Pericardium fibroblast (primary cell): ENCODE measurements around the gene RET. TPM values are rescaled to one million over a fixed set of nuclear protein-coding genes. Genes with fewer than 3 reads are reported as not detected.

Experiments
- total RNA-seq: library from RNA; depleted of rRNA; stranded (reverse); fragments of >200 nt; gene quantifications from 2 replicates; pipeline ENCODE4 v1.2.3, GENCODE V29; 2015

Gene RET
- total RNA-seq = 0.35 and 3.0 TPM in 2 replicates

GRCh38 chr10:43076876-43077420 is at the start of gene RET:
RET (plus strand) TSS chr10:43077069; CDS start chr10:43077259, 190 bp downstream.

GRCh38 chr10:43138021-43138756 is 61.3 kb downstream of the RET start, which contains the start of gene CSGALNACT2:
CSGALNACT2 (plus strand) TSS chr10:43138445; CDS start chr10:43155150, 16,705 bp downstream.

Other genes starting within 250 kb of the RET start
- gene CSGALNACT2, start 61.4 kb downstream of the RET start, total RNA-seq = 15.2 and 18.9 TPM in 2 replicates
- gene RASGEF1A, start 190.0 kb downstream of the RET start, total RNA-seq = 0.43 and 0.70 TPM in 2 replicates